Liver (tissue), 9 donors: ENCODE data around the gene ZDHHC5. TPM values are rescaled to one million over a fixed set of nuclear protein-coding genes. Genes with fewer than 3 reads are reported as not detected.

Experiments used
- DNase-seq: peaks from one replicate; pipeline ENCODE4 v3.0.0-alpha.2; 2017; ENCODE audit warnings: low spot score
- H3K27ac ChIP-seq, 2 donors: one replicate each; pipeline ENCODE4 v1.7.0; 2013; ENCODE audit warnings: inconsistent platforms in 2 of 2, low read length in 2 of 2, control low read depth in 1 of 2, low read depth in 1 of 2, mild to moderate bottlenecking in 1 of 2
- H3K27me3 ChIP-seq, 4 donors: one replicate each; pipeline versions ENCODE4 v1.6.1 to v1.7.0; 2013; ENCODE audit warnings: low read length in 3 of 4, inconsistent platforms in 1 of 4, mild to moderate bottlenecking in 1 of 4, moderate library complexity in 1 of 4; ENCODE audit not compliant: control insufficient read depth in 4 of 4, insufficient read depth in 4 of 4
- H3K36me3 ChIP-seq, 4 donors: one replicate each; pipeline versions ENCODE4 v1.6.1 to v1.7.0; 2013; ENCODE audit warnings: low read length in 3 of 4, mild to moderate bottlenecking in 3 of 4, low read depth in 1 of 4, moderate library complexity in 1 of 4; ENCODE audit not compliant: control insufficient read depth in 4 of 4, insufficient read depth in 3 of 4
- H3K4me1 ChIP-seq, 4 donors: one replicate each; pipeline versions ENCODE4 v1.6.1 to v1.7.0; 2013; ENCODE audit warnings: low read length in 3 of 4, mild to moderate bottlenecking in 3 of 4, moderate library complexity in 1 of 4; ENCODE audit not compliant: control insufficient read depth in 4 of 4, insufficient read depth in 4 of 4
- H3K4me3 ChIP-seq, 3 donors: one replicate each; pipeline versions ENCODE4 v1.6.1 to v1.7.0; 2013; ENCODE audit warnings: low read length in 3 of 3, control low read depth in 1 of 3, low read depth in 1 of 3, mild to moderate bottlenecking in 1 of 3
- H3K9ac ChIP-seq, 2 donors: one replicate each; pipeline ENCODE4 v1.7.0; 2013; ENCODE audit warnings: low read length in 2 of 2, mild to moderate bottlenecking in 2 of 2, moderate library complexity in 2 of 2, control low read depth in 1 of 2, low read depth in 1 of 2
- H3K9me3 ChIP-seq, 4 donors: one replicate each; pipeline versions ENCODE4 v1.6.1 to v1.7.0; 2013; ENCODE audit warnings: low read length in 3 of 4; ENCODE audit not compliant: control insufficient read depth in 4 of 4
- EGR1 ChIP-seq, 2 donors: IDR thresholded peaks; 2 replicates each; pipeline ENCODE4 v1.6.1; 2016 to 2018; ENCODE audit warnings: antibody characterized with exemption in 2 of 2, low read depth in 2 of 2
- FOXA1 ChIP-seq: IDR thresholded peaks from 2 replicates; pipeline ENCODE4 v1.6.1; 2016; ENCODE audit warnings: antibody characterized with exemption
- FOXA2 ChIP-seq: IDR thresholded peaks from 2 replicates; pipeline ENCODE4 v1.6.1; 2016; ENCODE audit warnings: antibody characterized with exemption
- GABPA ChIP-seq, 2 donors: IDR thresholded peaks in 1 of 2; conservative IDR thresholded peaks in 1 of 2; 2 replicates each; pipeline ENCODE4 v1.6.1; 2016; ENCODE audit warnings: antibody characterized with exemption in 2 of 2, mild to moderate bottlenecking in 1 of 2, moderate library complexity in 1 of 2
- HNF4A ChIP-seq, 2 donors: conservative IDR thresholded peaks; 2 replicates each; pipeline ENCODE4 v1.6.1; 2016; ENCODE audit warnings: antibody characterized with exemption in 2 of 2, mild to moderate bottlenecking in 2 of 2
- HNF4G ChIP-seq: IDR thresholded peaks from 2 replicates; pipeline ENCODE4 v1.6.1; 2016; ENCODE audit warnings: antibody characterized with exemption
- JUND ChIP-seq, 2 donors: IDR thresholded peaks; 2 replicates each; pipeline ENCODE4 v1.6.1; 2016; ENCODE audit warnings: antibody characterized with exemption in 2 of 2
- NR2F2 ChIP-seq: IDR thresholded peaks from 2 replicates; pipeline ENCODE4 v1.6.1; 2016; ENCODE audit warnings: antibody characterized with exemption
- RAD21 ChIP-seq, 2 donors: IDR thresholded peaks; 2 replicates each; pipeline ENCODE4 v1.6.1; 2016; ENCODE audit warnings: antibody characterized with exemption in 2 of 2, mild to moderate bottlenecking in 2 of 2
- RXRA ChIP-seq, 2 donors: IDR thresholded peaks; 2 replicates each; pipeline ENCODE4 v1.6.1; 2017 to 2018; ENCODE audit warnings: antibody characterized with exemption in 2 of 2, mild to moderate bottlenecking in 1 of 2
- SP1 ChIP-seq: IDR thresholded peaks from 2 replicates; pipeline ENCODE4 v1.6.1; 2018; ENCODE audit warnings: antibody characterized with exemption, mild to moderate bottlenecking
- TAF1 ChIP-seq: conservative IDR thresholded peaks from 2 replicates; pipeline ENCODE4 v1.6.1; 2016; ENCODE audit warnings: antibody characterized with exemption, mild to moderate bottlenecking
- YY1 ChIP-seq: IDR thresholded peaks from 2 replicates; pipeline ENCODE4 v1.6.1; 2016; ENCODE audit warnings: antibody characterized with exemption, mild to moderate bottlenecking
- WGBS: extraction: QIAGEN DNeasy Blood & Tissue Kit; methylation state at CpG from one replicate; pipeline ENCODE4 v1.1.7; 2013; 5-methylcytosine and 5-hydroxymethylcytosine counted together
- polyA plus RNA-seq, 2 donors: library from polyadenylated mRNA; stranded (reverse) in 1 of 2; unstranded in 1 of 2; fragments of 200-250 nt in 1 of 2; fragments of >200 nt in 1 of 2; fragmentation: Nextera tagmentation in 1 of 2; extraction: Ambion mirVana in 1 of 2; gene quantifications; one replicate each; pipeline versions ENCODE4 v1.2.1 to v1.2.3, GENCODE V29; 2013 to 2015
- total RNA-seq, 2 donors: library from RNA; depleted of rRNA; stranded (reverse); fragments of >200 nt; gene quantifications; one replicate each; pipeline ENCODE4 v1.2.3, GENCODE V29; 2014
- TF ChIP-seq, protein P1 (sequence below): IDR thresholded peaks from 2 replicates; pipeline ENCODE4 v1.6.1; 2016; ENCODE audit warnings: antibody characterized with exemption, mild to moderate bottlenecking
- TF ChIP-seq, protein P2 (sequence below): IDR thresholded peaks from 2 replicates; pipeline ENCODE4 v1.6.1; 2016; ENCODE audit warnings: antibody characterized with exemption
- TF ChIP-seq, protein P3 (sequence below): fragments of 150-350 bp; IDR thresholded peaks from 2 replicates; pipeline ENCODE4 v1.5.1; 2017; ENCODE audit warnings: improper control_type of control experiment, low read depth, low read length; ENCODE audit not compliant: missing input control
- TF ChIP-seq, protein P4 (sequence below): IDR thresholded peaks from 2 replicates; pipeline ENCODE4 v1.6.1; 2016; ENCODE audit warnings: antibody characterized with exemption
- TF ChIP-seq, protein P5 (sequence below): IDR thresholded peaks from 2 replicates; pipeline ENCODE4 v1.6.1; 2016; ENCODE audit warnings: antibody characterized with exemption
- donor health status: healthy.
- donor health status: healthy.
- donor health status: healthy.
- donor health status: healthy.
- donor health status: healthy.

The ZDHHC5 gene
- total and polyA plus RNA-seq, 4 donors, result 7.2 to 31.4 (median 26.1) TPM

DNA sequence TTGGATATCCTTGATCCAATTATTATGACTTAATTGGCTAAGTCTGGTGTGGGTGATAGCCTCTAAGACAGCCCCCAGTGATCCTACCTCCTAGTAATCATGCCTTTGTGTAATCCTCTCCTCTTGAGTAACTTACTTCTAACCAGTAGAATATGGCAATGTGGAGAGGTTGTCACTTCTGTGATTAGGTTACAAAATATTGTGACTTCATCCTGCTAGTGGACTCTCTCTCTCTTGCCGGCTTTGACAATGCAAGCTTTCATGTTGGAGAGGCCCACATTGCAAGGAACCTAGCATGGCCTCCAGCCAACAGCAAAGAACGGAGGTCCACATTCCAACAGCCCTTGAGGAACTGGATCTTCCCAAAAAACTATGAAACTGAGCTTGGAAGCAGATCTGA is 37.7 kb upstream of the ZDHHC5 start:
- no peaks in the 10 kb centered on the region for H3K9me3 ChIP-seq
- 82% methylated on average over 2 of the region's 2 CpGs for WGBS
- H3K36me3 ChIP-seq, result peaks cover 3 to 11% (median 6%) of the 10 kb centered on the region in 4 donors
- no peak overlapping the region for H3K27ac ChIP-seq
- no peaks in the 10 kb centered on the region for H3K27me3 ChIP-seq
- H3K4me1 ChIP-seq, result peaks cover 0 to 5% (median 0%) of the 10 kb centered on the region in 4 donors
- H3K4me3 ChIP-seq, result no peak overlapping the region
- no peak for DNase-seq
- no peak overlapping the region for H3K9ac ChIP-seq
- TF ChIP-seq, protein P1, sequence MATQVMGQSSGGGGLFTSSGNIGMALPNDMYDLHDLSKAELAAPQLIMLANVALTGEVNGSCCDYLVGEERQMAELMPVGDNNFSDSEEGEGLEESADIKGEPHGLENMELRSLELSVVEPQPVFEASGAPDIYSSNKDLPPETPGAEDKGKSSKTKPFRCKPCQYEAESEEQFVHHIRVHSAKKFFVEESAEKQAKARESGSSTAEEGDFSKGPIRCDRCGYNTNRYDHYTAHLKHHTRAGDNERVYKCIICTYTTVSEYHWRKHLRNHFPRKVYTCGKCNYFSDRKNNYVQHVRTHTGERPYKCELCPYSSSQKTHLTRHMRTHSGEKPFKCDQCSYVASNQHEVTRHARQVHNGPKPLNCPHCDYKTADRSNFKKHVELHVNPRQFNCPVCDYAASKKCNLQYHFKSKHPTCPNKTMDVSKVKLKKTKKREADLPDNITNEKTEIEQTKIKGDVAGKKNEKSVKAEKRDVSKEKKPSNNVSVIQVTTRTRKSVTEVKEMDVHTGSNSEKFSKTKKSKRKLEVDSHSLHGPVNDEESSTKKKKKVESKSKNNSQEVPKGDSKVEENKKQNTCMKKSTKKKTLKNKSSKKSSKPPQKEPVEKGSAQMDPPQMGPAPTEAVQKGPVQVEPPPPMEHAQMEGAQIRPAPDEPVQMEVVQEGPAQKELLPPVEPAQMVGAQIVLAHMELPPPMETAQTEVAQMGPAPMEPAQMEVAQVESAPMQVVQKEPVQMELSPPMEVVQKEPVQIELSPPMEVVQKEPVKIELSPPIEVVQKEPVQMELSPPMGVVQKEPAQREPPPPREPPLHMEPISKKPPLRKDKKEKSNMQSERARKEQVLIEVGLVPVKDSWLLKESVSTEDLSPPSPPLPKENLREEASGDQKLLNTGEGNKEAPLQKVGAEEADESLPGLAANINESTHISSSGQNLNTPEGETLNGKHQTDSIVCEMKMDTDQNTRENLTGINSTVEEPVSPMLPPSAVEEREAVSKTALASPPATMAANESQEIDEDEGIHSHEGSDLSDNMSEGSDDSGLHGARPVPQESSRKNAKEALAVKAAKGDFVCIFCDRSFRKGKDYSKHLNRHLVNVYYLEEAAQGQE, result no peak
- TF ChIP-seq, protein P2, sequence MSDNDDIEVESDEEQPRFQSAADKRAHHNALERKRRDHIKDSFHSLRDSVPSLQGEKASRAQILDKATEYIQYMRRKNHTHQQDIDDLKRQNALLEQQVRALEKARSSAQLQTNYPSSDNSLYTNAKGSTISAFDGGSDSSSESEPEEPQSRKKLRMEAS, result no peak
- TF ChIP-seq, protein P3, sequence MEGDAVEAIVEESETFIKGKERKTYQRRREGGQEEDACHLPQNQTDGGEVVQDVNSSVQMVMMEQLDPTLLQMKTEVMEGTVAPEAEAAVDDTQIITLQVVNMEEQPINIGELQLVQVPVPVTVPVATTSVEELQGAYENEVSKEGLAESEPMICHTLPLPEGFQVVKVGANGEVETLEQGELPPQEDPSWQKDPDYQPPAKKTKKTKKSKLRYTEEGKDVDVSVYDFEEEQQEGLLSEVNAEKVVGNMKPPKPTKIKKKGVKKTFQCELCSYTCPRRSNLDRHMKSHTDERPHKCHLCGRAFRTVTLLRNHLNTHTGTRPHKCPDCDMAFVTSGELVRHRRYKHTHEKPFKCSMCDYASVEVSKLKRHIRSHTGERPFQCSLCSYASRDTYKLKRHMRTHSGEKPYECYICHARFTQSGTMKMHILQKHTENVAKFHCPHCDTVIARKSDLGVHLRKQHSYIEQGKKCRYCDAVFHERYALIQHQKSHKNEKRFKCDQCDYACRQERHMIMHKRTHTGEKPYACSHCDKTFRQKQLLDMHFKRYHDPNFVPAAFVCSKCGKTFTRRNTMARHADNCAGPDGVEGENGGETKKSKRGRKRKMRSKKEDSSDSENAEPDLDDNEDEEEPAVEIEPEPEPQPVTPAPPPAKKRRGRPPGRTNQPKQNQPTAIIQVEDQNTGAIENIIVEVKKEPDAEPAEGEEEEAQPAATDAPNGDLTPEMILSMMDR, result no peak
- TF ChIP-seq JUND (IDR thresholded peaks at IDR 0.05) (no peak), RXRA (IDR thresholded peaks at IDR 0.05) (no peak), FOXA2 (no peak), SP1 (no peak), TAF1 (no peak), FOXA1 (no peak), GABPA (IDR thresholded peaks at IDR 0.05 in 1 of 2, conservative IDR thresholded peaks at IDR 0.05 in 1 of 2) (no peak), YY1 (no peak), HNF4A (conservative IDR thresholded peaks at IDR 0.05) (no peak), EGR1 (IDR thresholded peaks at IDR 0.05; ENCODE audit: low read depth in 2 of 2) (no peak), HNF4G (no peak), RAD21 (IDR thresholded peaks at IDR 0.05) (no peak), NR2F2 (no peak)
- TF ChIP-seq, protein P4, sequence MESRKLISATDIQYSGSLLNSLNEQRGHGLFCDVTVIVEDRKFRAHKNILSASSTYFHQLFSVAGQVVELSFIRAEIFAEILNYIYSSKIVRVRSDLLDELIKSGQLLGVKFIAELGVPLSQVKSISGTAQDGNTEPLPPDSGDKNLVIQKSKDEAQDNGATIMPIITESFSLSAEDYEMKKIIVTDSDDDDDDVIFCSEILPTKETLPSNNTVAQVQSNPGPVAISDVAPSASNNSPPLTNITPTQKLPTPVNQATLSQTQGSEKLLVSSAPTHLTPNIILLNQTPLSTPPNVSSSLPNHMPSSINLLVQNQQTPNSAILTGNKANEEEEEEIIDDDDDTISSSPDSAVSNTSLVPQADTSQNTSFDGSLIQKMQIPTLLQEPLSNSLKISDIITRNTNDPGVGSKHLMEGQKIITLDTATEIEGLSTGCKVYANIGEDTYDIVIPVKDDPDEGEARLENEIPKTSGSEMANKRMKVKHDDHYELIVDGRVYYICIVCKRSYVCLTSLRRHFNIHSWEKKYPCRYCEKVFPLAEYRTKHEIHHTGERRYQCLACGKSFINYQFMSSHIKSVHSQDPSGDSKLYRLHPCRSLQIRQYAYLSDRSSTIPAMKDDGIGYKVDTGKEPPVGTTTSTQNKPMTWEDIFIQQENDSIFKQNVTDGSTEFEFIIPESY, result no peak
- TF ChIP-seq, protein P5, sequence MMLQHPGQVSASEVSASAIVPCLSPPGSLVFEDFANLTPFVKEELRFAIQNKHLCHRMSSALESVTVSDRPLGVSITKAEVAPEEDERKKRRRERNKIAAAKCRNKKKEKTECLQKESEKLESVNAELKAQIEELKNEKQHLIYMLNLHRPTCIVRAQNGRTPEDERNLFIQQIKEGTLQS, result no peak
